ENCODE data around the gene ZNF419.
"Not testable (repeated sequence)": the region's sequence is repeated elsewhere in the genome, so short reads cannot be mapped to it uniquely, and the experiment has no call there.

- TF ChIP-seq, protein P1, sequence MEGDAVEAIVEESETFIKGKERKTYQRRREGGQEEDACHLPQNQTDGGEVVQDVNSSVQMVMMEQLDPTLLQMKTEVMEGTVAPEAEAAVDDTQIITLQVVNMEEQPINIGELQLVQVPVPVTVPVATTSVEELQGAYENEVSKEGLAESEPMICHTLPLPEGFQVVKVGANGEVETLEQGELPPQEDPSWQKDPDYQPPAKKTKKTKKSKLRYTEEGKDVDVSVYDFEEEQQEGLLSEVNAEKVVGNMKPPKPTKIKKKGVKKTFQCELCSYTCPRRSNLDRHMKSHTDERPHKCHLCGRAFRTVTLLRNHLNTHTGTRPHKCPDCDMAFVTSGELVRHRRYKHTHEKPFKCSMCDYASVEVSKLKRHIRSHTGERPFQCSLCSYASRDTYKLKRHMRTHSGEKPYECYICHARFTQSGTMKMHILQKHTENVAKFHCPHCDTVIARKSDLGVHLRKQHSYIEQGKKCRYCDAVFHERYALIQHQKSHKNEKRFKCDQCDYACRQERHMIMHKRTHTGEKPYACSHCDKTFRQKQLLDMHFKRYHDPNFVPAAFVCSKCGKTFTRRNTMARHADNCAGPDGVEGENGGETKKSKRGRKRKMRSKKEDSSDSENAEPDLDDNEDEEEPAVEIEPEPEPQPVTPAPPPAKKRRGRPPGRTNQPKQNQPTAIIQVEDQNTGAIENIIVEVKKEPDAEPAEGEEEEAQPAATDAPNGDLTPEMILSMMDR (conservative IDR thresholded peaks at IDR 0.05; ENCODE audit: low read depth, low read length) = not testable (repeated sequence)
- peak; percentile 87 for TF ChIP-seq POLR2A (IDR thresholded peaks at IDR 0.05; ENCODE audit: low read depth, low read length)
- TF ChIP-seq RCOR1 (IDR thresholded peaks at IDR 0.05; ENCODE audit: insufficient replicate concordance, low read length); CEBPB (IDR thresholded peaks at IDR 0.05; ENCODE audit: low read depth, low read length); SMC3 (IDR thresholded peaks at IDR 0.05; ENCODE audit: low read depth, low read length); RAD21 (IDR thresholded peaks at IDR 0.05; ENCODE audit: low read length); FOS (IDR thresholded peaks at IDR 0.05; ENCODE audit: low read depth, low read length); MAZ (IDR thresholded peaks at IDR 0.05; ENCODE audit: borderline replicate concordance, low read depth, low read length); BHLHE40 (IDR thresholded peaks at IDR 0.05; ENCODE audit: low read depth, low read length); MXI1 (IDR thresholded peaks at IDR 0.05; ENCODE audit: borderline replicate concordance, low read depth, low read length); NFE2L2 (IDR thresholded peaks at IDR 0.05; ENCODE audit: low read depth, low read length): not testable (repeated sequence)
- TF ChIP-seq, protein P2, sequence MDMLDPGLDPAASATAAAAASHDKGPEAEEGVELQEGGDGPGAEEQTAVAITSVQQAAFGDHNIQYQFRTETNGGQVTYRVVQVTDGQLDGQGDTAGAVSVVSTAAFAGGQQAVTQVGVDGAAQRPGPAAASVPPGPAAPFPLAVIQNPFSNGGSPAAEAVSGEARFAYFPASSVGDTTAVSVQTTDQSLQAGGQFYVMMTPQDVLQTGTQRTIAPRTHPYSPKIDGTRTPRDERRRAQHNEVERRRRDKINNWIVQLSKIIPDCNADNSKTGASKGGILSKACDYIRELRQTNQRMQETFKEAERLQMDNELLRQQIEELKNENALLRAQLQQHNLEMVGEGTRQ (IDR thresholded peaks at IDR 0.05; ENCODE audit: low read depth, low read length) = not testable (repeated sequence)
- TF ChIP-seq, protein P3, sequence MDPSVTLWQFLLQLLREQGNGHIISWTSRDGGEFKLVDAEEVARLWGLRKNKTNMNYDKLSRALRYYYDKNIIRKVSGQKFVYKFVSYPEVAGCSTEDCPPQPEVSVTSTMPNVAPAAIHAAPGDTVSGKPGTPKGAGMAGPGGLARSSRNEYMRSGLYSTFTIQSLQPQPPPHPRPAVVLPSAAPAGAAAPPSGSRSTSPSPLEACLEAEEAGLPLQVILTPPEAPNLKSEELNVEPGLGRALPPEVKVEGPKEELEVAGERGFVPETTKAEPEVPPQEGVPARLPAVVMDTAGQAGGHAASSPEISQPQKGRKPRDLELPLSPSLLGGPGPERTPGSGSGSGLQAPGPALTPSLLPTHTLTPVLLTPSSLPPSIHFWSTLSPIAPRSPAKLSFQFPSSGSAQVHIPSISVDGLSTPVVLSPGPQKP (IDR thresholded peaks at IDR 0.05; ENCODE audit: borderline replicate concordance, low read depth, low read length) = not testable (repeated sequence)
These were observed 12.3 kb downstream of the ZNF419 start, which contains the start of gene ZNF773 for GRCh38 chr19:57499680-57500395.

All from IMR-90 (cell line).